Mucosa of stomach (tissue), 1 donor: ENCODE measurements around the gene NTM.

Experiments
- H3K27me3 ChIP-seq: one replicate; pipeline ENCODE4 v1.7.0; 2013; ENCODE audit warnings: mild to moderate bottlenecking, low read length; ENCODE audit not compliant: control insufficient read depth, insufficient read depth
- H3K36me3 ChIP-seq: one replicate; pipeline ENCODE4 v1.7.0; 2013; ENCODE audit warnings: low read length; ENCODE audit not compliant: control insufficient read depth, insufficient read depth
- H3K4me1 ChIP-seq: one replicate; pipeline ENCODE4 v1.7.0; 2013; ENCODE audit warnings: mild to moderate bottlenecking, low read length; ENCODE audit not compliant: control insufficient read depth, insufficient read depth
- H3K4me3 ChIP-seq: one replicate; pipeline ENCODE4 v1.7.0; 2013; ENCODE audit warnings: low read length
- H3K9ac ChIP-seq: one replicate; pipeline ENCODE4 v1.7.0; 2013; ENCODE audit warnings: mild to moderate bottlenecking, low read length, moderate library complexity
- H3K9me3 ChIP-seq: one replicate; pipeline ENCODE4 v1.7.0; 2013; ENCODE audit warnings: mild to moderate bottlenecking, low read length, moderate library complexity; ENCODE audit not compliant: control insufficient read depth
- donor health status: Pancreatic carcinoma.

The NTM gene

GRCh38 chr11:131583421-131583820 is 213.0 kb downstream of the NTM start:
- H3K27me3 ChIP-seq, result no peaks in the 10 kb centered on the region
- no peaks in the 10 kb centered on the region for H3K9me3 ChIP-seq
- no peaks in the 10 kb centered on the region for H3K4me1 ChIP-seq
- H3K9ac ChIP-seq, result no peak overlapping the region
- H3K4me3 ChIP-seq, result no peak overlapping the region
- H3K36me3 ChIP-seq, result no peaks in the 10 kb centered on the region

- Histone ChIP-seq H3K36me3 (no peaks in the 10 kb centered on the region), H3K9me3 (no peaks in the 10 kb centered on the region), H3K27me3 (no peaks in the 10 kb centered on the region), H3K4me3 (no peak overlapping the region), H3K9ac (no peak overlapping the region), H3K4me1 (no peaks in the 10 kb centered on the region)
These were observed 213.5 kb downstream of the NTM start for GRCh38 chr11:131583938-131584337.

DNA sequence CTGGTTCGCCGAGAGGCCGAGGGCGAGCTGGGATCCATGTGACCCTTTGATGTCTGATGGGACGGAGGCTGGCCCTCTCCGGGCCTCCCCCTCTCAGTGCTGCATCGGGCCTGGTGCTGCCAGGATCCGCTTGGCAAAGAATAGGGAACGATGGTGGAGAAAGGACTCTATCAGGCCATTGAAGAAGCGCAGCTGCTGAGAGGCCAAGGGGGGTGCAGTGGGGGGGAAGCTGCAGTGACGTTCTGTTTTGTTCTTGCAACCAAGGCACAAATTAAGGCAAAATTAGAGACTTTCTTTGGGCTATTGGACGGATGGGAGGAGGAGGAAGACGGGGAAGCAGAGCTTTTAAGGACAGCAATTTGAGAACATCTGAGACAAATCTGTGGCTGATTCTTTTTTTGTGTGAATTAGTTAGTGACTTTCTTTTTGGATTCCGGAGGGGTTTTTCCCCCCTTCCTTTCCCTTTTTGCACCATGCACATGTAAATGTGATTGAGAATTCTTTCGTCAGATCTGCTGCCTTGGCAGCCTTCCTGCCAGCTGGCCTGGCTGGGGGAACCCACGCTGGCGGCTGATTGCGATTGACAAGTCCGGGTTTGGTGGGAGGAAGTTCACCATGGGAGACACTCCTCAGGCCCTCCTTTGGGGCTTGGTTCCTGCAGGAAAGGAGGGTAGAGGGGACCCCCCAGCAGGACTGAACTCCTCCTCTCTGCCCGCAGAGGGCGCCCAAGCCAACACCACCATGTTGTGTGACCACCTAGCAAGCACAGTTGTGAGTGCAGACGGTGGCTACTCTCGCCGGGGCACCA is 214.6 kb downstream of the NTM start:
- Histone ChIP-seq H3K4me1 (no peaks in the 10 kb centered on the region), H3K27me3 (no peaks in the 10 kb centered on the region), H3K9ac (no peak overlapping the region), H3K9me3 (no peaks in the 10 kb centered on the region), H3K4me3 (no peak overlapping the region), H3K36me3 (no peaks in the 10 kb centered on the region)

DNA sequence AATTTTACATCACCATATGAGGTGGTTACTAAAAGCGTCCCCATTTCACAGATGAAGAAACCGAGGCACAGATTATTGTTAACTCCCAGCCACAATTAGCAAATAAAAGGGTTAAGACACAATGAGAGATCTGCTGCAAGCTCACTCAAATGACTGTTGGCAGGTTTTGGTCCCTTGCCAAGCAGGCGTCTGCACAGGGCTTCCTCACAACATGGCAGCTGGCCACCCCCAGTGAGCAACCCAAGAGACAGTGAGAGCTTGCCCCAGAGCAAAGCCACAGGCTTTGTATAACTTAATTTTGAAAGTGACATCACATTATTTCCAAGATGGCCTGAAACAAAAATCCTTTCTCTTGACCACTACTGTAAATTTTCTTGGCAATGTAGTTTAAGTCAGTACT is 217.6 kb downstream of the NTM start:
- Histone ChIP-seq H3K36me3 (no peaks in the 10 kb centered on the region), H3K27me3 (no peaks in the 10 kb centered on the region), H3K4me3 (no peak overlapping the region), H3K9ac (no peak overlapping the region), H3K9me3 (no peaks in the 10 kb centered on the region), H3K4me1 (no peaks in the 10 kb centered on the region)

GRCh38 chr11:131591051-131591461 is 220.6 kb downstream of the NTM start:
- no peaks in the 10 kb centered on the region for H3K27me3 ChIP-seq
- H3K36me3 ChIP-seq, result no peaks in the 10 kb centered on the region
- H3K4me3 ChIP-seq, result no peak overlapping the region
- H3K9me3 ChIP-seq, result no peaks in the 10 kb centered on the region
- H3K4me1 ChIP-seq, result no peaks in the 10 kb centered on the region
- H3K9ac ChIP-seq, result no peak overlapping the region

DNA sequence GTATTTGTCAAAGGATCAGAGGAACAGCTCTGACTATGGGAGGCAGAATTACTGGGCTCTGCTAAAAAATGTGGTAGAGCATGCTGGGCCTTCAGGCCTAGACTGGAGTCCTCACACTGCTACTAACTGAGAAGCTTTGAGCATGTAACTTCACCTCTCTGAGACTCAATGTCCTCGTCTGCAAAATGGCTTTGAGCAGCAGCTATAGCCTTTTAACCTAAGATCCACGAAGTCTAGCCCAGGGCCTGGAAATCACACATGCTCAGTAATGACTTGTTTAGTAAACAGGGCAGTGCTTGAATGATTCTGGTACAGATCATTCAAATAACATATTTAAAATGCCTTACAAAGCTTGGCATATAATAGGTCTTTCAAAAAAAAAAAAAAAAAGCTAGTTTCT is 221.7 kb downstream of the NTM start:
- Histone ChIP-seq H3K4me3 (no peak overlapping the region), H3K4me1 (no peaks in the 10 kb centered on the region), H3K9ac (no peak overlapping the region), H3K27me3 (no peaks in the 10 kb centered on the region), H3K9me3 (no peaks in the 10 kb centered on the region), H3K36me3 (no peaks in the 10 kb centered on the region)

DNA sequence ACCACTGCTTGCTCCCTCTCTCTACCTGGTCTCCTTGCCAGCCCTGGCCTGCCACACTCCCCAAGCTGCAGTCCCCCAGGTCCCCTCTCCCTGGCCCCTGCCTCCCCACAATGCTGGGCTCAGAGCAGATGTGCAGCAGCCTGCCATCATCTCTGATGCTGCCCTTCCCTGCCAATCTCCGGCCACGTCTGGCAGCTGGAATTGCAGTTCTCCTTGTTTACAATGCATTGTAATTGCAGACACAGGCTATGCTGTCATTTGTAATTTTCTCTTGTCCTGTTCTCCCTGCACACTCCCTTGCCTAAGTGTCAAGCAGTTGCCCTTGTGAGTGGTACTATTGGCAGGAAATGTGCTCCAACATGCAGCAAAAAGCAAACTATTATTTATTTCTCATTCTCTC is 222.3 kb downstream of the NTM start:
- H3K4me3 ChIP-seq, result no peak overlapping the region
- H3K9me3 ChIP-seq, result no peaks in the 10 kb centered on the region
- no peaks in the 10 kb centered on the region for H3K36me3 ChIP-seq
- no peaks in the 10 kb centered on the region for H3K4me1 ChIP-seq
- H3K27me3 ChIP-seq, result no peaks in the 10 kb centered on the region
- H3K9ac ChIP-seq, result no peak overlapping the region

DNA sequence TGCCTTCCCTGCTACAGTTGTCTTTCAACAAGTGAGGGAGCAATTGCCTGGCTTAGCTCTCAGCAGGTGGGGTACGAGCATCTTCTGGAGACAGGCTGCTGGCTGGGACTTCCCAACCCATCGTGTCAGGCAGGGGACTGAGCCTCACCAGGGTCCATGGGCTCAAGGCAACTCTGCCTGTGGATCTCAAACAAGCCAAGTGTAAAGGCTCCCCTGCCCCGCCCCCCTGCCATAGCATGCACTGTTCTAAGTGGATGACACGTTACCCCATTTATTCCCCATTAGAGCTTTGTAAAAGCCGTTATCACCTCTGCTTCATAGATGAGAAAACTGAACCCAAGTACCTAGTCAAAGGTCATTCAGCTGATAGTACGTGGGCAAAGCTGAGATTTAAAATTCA is 222.9 kb downstream of the NTM start:
- no peak overlapping the region for H3K4me3 ChIP-seq
- H3K9ac ChIP-seq, result no peak overlapping the region
- no peaks in the 10 kb centered on the region for H3K9me3 ChIP-seq
- H3K4me1 ChIP-seq, result no peaks in the 10 kb centered on the region
- H3K36me3 ChIP-seq, result no peaks in the 10 kb centered on the region
- H3K27me3 ChIP-seq, result no peaks in the 10 kb centered on the region

- Histone ChIP-seq H3K27me3 (no peaks in the 10 kb centered on the region), H3K4me3 (no peak overlapping the region), H3K4me1 (no peaks in the 10 kb centered on the region), H3K9me3 (no peaks in the 10 kb centered on the region), H3K36me3 (no peaks in the 10 kb centered on the region), H3K9ac (no peak overlapping the region)
These were observed 225.4 kb downstream of the NTM start for GRCh38 chr11:131595797-131596196.

DNA sequence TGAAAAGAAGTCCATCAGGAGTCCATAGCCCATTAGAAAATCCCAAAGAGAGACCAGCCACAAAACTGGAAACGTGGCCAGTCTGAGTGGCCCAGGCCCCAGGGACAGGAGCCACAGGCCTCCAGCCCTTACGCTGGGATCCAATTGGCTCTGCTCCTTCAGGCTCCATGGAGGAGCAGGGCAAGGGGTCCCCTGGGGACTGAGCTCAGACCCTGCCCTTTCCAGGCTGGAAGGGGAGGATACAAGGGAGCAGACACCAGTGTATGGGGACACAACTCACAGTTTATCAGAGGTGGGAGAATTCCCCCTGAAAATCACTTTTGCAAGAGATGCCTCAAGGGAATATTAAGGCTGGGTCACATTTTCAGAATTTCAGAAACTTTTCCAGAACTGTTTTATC is 227.5 kb downstream of the NTM start:
- Histone ChIP-seq H3K27me3 (no peaks in the 10 kb centered on the region), H3K9ac (no peak overlapping the region), H3K4me3 (no peak overlapping the region), H3K4me1 (no peaks in the 10 kb centered on the region), H3K36me3 (no peaks in the 10 kb centered on the region), H3K9me3 (no peaks in the 10 kb centered on the region)

DNA sequence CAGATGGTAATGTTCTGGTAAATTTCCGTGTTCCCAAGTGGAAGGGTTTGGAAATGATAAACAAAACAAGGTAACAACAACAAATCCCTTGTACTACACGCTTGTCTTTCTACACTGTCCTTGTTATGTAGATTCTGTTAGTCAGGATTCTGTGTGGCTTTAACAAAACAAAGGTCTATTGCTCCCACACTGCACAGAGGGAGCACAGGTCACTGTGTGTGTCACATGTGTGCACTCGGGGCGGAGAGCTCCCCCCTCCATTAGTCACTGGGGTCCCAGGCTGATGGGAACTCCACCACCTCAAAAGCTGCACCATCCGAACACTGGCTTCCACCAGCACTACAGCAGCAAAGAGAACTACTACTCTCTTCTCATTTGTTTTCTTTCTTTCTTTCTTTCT is 227.9 kb downstream of the NTM start:
- Histone ChIP-seq H3K27me3 (no peaks in the 10 kb centered on the region), H3K4me3 (no peak overlapping the region), H3K9me3 (no peaks in the 10 kb centered on the region), H3K9ac (no peak overlapping the region), H3K36me3 (no peaks in the 10 kb centered on the region), H3K4me1 (no peaks in the 10 kb centered on the region)

- H3K9ac ChIP-seq, result no peak overlapping the region
- no peaks in the 10 kb centered on the region for H3K9me3 ChIP-seq
- H3K4me3 ChIP-seq, result no peak overlapping the region
- H3K27me3 ChIP-seq, result no peaks in the 10 kb centered on the region
- H3K36me3 ChIP-seq, result no peaks in the 10 kb centered on the region
- H3K4me1 ChIP-seq, result no peaks in the 10 kb centered on the region
These were observed 228.9 kb downstream of the NTM start for GRCh38 chr11:131599285-131599684.

DNA sequence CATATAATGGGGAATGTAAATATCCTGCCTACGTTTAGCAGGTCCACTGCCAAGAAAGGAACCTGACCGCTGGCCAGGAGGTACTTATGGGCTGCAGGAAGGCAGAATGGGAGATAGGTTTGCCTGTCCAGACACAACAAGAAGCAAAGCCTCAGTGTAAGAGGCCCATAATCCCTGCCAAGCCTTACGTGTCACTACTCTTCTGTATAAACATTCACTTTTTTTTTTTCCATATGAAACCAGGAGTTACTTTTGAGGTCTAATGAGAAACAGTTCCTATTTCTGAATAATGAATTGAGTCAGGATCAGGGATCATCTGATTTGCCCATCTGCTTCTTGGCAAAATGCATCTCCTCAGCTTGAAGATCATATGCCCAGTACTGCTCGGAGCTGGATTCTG is 230.2 kb downstream of the NTM start:
- no peaks in the 10 kb centered on the region for H3K9me3 ChIP-seq
- no peak overlapping the region for H3K4me3 ChIP-seq
- H3K9ac ChIP-seq, result no peak overlapping the region
- no peaks in the 10 kb centered on the region for H3K36me3 ChIP-seq
- no peaks in the 10 kb centered on the region for H3K27me3 ChIP-seq
- H3K4me1 ChIP-seq, result no peaks in the 10 kb centered on the region
